Measurements from ENCODE around the gene STARD3.

The STARD3 gene

DNA sequence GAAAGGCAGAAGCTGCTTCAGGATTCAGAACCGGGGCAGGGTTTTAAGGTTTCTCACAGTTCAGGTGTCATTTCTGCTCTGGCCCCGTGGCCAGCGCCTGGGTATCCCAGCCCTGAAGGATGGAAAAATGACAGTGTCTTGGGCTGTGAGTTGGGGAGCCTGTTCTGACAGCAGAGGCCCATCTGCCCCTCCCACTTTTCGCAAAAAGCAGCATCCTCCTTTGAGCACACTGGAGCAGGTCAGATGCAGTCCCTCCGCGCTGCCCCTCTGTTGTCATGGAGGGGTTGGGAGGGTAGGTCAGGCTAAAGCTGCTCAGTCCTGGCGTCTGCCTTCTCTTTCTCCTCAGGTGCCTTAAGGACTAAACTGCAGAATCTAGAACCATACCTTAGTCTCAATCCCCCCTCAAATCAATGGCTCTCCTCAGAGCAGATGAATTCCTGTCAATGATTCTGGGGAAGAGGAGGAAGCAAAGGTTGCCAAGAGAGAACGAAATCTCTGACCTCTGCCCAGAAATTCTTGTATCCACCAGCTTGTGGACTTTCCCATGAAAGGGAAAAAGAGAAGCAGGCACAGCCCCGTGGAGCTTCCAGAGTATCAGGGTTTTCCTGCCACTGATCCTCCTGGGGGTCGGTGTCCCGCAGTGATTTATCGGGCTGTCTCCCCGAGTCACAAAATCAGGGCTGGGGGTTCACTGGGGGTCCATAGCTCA, 36.5 kb upstream of the STARD3 start:
- CTCF ChIA-PET = interaction anchor here (1.0 to 1.1 kb wide), 2 partner anchors 21 to 24 kb away, joined by 3 to 7 read pairs; no protein-coding TSS in a partner anchor
- DNase-seq = no peak
- H3K27me3 Mint-ChIP-seq = peaks cover 100% of the 10 kb centered on the region
- H3K4me1 Mint-ChIP-seq = peaks cover 22% of the 10 kb centered on the region
- H3K27ac Mint-ChIP-seq = no peak overlapping the region
- no peaks in the 10 kb centered on the region for H3K9me3 Mint-ChIP-seq
- no peak overlapping the region for H3K4me3 Mint-ChIP-seq
- no peaks in the 10 kb centered on the region for H3K36me3 Mint-ChIP-seq

DNA sequence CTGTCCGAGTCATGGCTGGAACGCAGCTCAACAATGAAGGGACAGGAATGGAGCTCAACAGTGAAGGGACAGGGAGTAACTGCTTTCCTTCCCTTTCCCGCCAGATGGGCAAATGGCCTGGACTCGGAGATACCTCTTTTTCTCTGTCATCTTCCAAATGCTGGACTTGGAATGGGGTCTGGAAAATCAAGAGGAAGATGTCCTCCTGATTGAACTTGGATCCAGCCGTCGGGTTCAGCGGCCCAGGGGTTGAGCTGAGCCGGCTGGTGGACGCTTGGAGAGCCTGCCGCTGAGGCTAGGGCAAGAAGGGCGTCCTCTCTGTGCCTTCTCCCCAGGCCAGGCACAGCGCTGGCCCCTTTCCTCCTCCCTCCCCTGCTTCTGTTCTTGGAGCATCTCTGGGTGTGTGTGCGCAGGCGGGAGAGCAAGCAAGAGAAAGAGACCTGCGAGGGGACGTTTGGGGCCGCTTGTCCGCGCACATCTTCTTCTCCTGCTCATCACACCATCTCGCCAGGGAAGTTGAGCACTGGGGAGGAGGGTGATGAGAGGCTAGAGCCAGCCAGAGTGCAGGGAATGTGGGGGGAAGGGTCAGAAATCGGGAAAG, 35.8 kb upstream of the STARD3 start:
- H3K4me3 Mint-ChIP-seq = no peak overlapping the region
- H3K27ac Mint-ChIP-seq = peak overlapping the region; percentile 16
- no peaks in the 10 kb centered on the region for H3K9me3 Mint-ChIP-seq
- no peaks in the 10 kb centered on the region for H3K36me3 Mint-ChIP-seq
- peaks cover 24% of the 10 kb centered on the region for H3K4me1 Mint-ChIP-seq
- peaks cover 100% of the 10 kb centered on the region for H3K27me3 Mint-ChIP-seq
- CTCF ChIA-PET = interaction anchor here (1.0 to 1.1 kb wide), 2 partner anchors 21 to 23 kb away, joined by 3 to 7 read pairs; no protein-coding TSS in a partner anchor
- no peak for DNase-seq

DNA sequence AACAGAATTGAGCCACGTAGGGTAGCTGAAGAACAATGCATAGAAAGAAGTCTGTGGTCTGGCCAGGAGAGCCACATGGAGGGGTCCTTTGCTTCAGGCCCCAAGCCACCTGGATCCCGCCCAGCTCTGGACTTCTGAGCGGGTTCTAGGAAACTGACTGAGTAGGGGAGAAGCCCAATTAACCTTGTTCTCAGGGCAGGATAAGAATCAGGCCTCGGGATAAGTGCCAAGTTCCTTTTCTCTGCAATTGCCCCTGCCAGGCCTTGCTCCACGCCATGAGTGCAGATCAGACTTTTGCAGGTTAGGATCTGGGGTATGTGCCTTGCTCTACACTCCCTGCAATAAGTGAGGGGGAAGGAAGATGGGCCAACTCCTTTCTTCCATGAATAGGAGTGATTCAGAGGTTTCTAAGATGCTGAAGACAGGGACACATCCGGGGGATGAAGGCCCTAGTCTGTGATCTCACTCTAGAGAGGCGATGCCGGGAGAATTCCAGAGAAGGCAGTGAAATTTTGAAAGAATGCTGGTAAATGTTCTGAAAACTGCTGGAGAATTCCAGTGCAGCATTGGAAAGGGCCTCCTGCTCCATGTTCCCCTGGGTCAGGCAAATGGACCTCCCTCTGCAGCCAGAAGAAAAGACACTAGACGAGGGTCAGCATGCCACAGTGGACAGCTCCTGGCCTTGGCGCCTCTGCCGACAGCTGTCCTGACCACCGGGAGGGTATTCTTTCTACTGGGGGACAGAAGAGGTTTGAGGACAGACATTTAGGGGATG, 35.0 kb upstream of the STARD3 start:
- peaks cover 100% of the 10 kb centered on the region for H3K27me3 Mint-ChIP-seq
- CTCF ChIA-PET = interaction anchor here (0.9 kb wide), 1 partner anchor 19 kb away, joined by 3 read pairs; no protein-coding TSS in a partner anchor
- H3K4me3 Mint-ChIP-seq = no peak overlapping the region
- H3K36me3 Mint-ChIP-seq = no peaks in the 10 kb centered on the region
- no peak for DNase-seq
- H3K4me1 Mint-ChIP-seq = peaks cover 23% of the 10 kb centered on the region
- no peak overlapping the region for H3K27ac Mint-ChIP-seq
- no peaks in the 10 kb centered on the region for H3K9me3 Mint-ChIP-seq

DNA sequence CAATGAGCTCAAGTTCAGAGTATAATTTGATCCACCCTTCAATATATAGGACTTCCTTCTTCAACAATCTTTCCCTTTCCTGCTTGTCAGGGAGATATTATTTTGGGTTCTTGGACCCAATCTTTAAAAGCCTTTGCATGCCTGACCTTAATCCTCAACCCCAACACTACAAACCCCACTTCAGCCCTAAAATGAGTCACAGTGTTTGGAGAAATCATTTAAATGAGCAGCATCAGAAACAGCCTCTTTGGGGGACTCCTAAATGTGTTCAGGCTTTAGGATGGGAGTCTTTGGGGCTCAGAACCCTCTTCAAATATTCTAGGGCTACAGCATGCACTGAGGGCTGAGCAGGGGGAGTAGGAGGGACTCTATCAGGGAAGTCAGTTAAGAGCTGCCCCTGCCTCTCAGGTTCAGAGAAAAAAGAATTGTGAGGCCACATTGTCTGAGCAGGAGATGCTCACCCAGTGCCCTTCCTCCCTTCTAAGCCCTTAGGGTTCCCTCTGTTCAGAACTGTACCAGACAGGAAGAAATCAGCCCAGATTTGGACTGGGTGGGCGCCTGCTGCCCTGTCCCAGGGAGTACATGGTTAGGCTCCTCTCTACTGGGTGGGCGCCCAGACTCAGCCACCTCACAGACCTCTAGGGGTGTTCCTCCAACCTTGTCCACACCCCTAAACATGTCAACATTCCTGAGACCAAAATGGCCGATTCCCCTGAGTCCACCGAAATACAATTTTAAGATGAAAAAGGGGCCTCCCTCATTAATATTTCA, 34.2 kb upstream of the STARD3 start:
- H3K4me3 Mint-ChIP-seq = no peak overlapping the region
- H3K27me3 Mint-ChIP-seq = peaks cover 100% of the 10 kb centered on the region
- no peaks in the 10 kb centered on the region for H3K36me3 Mint-ChIP-seq
- peaks cover 25% of the 10 kb centered on the region for H3K4me1 Mint-ChIP-seq
- no peaks in the 10 kb centered on the region for H3K9me3 Mint-ChIP-seq
- no peak overlapping the region for H3K27ac Mint-ChIP-seq
- CTCF ChIA-PET = interaction anchor here (0.9 to 1.3 kb wide), 2 partner anchors 18 to 20 kb away, joined by 3 to 4 read pairs; no protein-coding TSS in a partner anchor
- DNase-seq = no peak

DNA sequence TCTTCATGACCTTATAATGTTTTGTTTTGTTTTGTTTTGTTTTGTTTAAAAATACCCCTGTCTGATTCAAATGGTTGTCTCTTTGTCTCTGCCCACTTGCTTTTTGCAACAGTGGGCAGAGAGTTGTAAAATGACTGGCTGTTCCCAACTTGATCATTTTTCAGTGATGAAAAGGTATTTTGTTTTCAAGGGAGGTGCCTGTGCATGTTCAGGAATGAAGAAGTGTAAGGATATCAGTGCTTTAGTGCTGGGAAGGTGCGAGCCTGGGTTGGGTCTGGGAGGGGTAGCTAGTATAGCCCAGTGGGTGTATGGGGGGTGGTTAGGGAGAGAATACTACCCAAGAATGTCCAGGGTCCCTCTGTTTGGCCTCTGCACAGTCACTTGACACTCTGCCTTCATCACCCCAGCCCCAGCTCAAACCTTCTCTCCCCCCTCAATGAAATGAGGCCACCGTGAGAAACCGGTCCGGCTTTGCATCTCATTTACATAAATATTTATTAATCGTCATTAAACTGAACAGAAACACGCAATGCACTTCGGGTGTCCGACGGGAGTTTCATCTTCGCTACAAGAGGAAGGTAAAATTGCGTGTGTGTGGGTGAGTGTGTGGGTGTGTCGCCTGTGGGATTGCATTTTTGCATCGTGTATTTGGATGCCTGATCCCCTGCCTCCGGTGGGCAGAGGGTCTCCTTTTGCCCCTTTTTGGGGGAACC, 33.5 kb upstream of the STARD3 start:
- Mint-ChIP-seq H3K4me3 (no peak overlapping the region), H3K4me1 (peaks cover 22% of the 10 kb centered on the region), H3K36me3 (no peaks in the 10 kb centered on the region), H3K9me3 (no peaks in the 10 kb centered on the region), H3K27ac (no peak overlapping the region), H3K27me3 (peaks cover 100% of the 10 kb centered on the region)
- CTCF ChIA-PET = interaction anchor here (1.0 to 1.3 kb wide), 2 partner anchors 17 to 19 kb away, joined by 3 to 4 read pairs; no protein-coding TSS in a partner anchor
- no peak for DNase-seq

DNA sequence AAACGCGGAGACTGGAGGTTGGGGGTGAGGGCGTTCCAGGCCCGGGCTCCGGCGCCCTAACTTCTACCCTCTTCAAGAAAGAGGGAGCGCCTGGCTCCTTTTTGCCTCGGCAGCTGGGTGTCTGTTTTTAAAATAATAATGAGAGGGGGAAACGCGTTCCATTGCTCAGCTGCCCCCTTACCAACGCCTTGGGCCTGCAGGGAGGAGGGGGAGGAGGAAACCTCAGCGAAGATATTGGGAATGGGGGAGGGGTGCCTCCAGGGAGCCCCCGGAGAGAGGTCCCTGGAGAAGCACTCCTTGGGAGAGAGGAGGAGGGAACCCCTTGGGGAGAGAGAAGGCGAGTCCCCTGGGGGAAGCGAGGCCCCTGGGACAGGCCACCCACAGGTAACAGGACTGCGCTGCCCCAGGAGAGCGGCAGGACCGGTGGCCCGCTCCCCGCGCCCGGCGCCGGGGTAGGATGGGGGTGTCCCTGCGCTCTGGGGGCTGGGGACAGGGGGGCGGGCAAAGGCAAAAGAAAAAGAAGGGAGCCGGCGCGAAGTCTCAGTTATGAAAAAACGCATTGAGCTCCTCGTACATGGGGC, 31.9 kb upstream of the STARD3 start:
- DNase-seq = no peak
- CTCF ChIA-PET = no interaction called here
- H3K4me1 Mint-ChIP-seq = peaks cover 20% of the 10 kb centered on the region
- no peaks in the 10 kb centered on the region for H3K9me3 Mint-ChIP-seq
- H3K36me3 Mint-ChIP-seq = no peaks in the 10 kb centered on the region
- H3K27me3 Mint-ChIP-seq = peaks cover 100% of the 10 kb centered on the region
- H3K4me3 Mint-ChIP-seq = no peak overlapping the region
- H3K27ac Mint-ChIP-seq = peak overlapping the region; percentile 24

DNA sequence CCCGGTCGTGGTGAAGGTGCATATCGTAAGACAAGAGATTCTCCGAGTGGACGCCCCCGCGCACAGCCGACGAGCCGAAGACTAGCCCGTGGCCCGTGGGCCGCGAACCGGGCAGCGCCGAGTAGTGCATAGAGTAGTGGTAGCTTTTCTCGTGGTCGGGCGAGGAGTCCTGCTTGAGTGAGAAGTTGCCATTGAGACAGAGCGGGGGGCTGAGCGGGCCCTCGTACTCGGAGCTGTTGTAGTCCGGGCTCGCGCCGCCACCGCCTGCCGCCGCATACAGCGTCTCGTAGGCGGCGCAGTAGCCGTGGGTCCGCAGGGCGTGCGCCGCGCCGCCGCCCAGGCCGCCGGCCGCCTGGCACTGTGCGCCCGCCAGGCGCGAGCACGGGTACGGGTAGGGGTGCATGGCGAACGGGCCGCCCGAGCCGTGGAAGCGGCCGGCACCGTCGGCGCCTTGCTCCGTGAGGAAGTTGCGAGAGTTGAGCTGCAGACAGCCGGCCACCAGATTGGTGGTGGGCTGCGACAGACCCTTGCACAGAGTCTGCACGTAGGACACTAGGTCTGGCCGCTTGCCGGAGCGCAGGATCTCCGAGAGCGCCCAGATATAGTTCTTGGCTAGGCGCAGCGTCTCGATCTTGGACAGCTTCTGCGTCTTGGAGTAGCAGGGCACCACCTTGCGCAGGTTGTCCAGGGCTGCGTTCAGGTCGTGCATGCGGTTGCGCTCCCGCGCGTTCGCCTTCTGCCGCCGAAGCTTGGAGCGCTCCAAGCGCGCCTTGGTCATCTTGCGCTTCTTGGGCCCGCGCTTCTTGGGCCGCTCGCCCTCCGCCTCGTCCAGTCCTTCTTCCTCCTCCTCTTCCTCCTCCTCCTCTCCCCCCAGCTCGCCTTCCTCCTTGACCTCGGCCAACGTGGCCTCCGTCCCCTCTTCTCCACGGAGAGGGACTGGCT, 31.2 kb upstream of the STARD3 start:
- CTCF ChIA-PET = interaction anchor here (0.6 kb wide), 1 partner anchor 452 kb away, joined by 3 read pairs; no protein-coding TSS in a partner anchor
- Mint-ChIP-seq H3K4me3 (no peak overlapping the region), H3K27me3 (peaks cover 99% of the 10 kb centered on the region), H3K36me3 (no peaks in the 10 kb centered on the region), H3K9me3 (no peaks in the 10 kb centered on the region), H3K4me1 (peaks cover 20% of the 10 kb centered on the region), H3K27ac (no peak overlapping the region)
- no peak for DNase-seq

DNA sequence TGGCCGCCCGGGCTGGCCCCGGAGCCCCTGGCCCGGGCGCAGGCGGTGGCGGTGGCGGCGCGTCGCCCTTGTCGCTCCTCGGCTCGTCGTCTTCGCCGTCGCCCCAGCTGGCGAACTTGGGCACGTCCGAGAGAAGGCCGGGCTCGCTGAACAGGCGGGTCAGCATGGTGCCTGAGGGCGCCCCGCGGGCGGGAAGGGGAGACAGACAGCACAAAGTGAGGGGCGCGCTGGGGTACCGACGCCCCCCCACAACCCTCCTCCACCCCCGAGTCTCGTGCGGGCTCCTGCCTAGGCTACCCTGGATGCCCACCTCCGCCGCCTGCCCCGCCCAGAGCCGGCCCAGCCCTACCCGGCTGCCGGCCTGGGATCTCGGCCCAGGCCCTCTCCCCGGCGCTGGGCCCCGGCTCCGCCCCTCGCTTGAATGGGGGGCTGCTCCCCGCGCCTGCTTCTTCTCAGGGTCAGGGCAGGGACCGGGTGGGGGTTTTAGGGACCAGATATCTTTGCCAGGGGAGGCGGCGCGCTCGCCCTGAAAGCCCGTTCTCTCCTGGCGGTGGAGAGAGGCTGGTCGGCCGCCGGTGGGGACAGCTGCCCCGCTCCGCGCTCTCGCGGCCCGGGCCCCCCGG, 30.4 kb upstream of the STARD3 start:
- H3K27ac Mint-ChIP-seq = peak overlapping the region; percentile 37
- no peak overlapping the region for H3K4me3 Mint-ChIP-seq
- H3K4me1 Mint-ChIP-seq = peaks cover 20% of the 10 kb centered on the region
- no peaks in the 10 kb centered on the region for H3K36me3 Mint-ChIP-seq
- H3K9me3 Mint-ChIP-seq = no peaks in the 10 kb centered on the region
- CTCF ChIA-PET = interaction anchor here (0.6 to 1.0 kb wide), 2 partner anchors 59 to 453 kb away, joined by 3 read pairs; no protein-coding TSS in a partner anchor
- peaks cover 99% of the 10 kb centered on the region for H3K27me3 Mint-ChIP-seq
- DNase-seq = no peak

DNA sequence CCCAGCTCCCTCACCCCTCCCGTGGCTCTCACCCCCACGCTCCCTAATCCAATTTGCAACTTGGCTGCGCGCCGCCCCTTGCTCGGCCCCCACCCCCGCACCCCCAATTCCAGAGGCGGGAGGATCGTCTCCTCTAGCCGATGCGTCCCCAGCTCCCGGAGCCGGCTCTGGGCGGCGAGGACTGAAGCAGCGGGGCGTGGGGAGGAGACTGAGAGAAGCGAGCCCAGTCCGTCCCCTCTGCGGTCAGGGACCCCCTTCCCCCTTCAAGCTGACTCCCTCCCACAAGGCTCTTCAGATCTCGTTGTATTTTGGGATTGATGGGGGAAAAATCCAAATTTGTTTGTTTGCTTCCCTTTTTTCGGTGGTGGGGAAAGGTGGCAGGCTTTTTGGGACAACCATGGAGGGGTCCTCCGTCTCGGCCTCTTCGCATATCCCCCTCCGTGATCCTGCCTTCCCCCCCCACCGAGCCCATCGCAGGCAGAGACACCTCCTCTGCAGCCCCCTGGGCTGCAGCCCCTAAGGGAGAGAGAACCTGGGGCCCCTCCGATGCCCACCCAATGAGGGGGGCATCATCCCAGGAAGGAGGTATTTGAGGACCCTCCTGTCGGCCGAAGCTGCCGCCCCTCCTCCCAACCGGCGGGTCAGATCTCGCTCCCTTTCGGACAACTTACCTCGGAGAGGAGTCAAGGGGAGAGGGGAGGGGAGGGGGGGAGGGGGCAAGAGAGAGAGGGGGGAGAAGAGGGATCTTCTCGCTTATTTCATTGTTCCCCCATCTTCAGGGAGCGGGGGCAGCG, 29.7 kb upstream of the STARD3 start:
- no peaks in the 10 kb centered on the region for H3K9me3 Mint-ChIP-seq
- peaks cover 99% of the 10 kb centered on the region for H3K27me3 Mint-ChIP-seq
- CTCF ChIA-PET = interaction anchor here (1.0 kb wide), 1 partner anchor 60 kb away, joined by 3 read pairs; no protein-coding TSS in a partner anchor
- no peak for DNase-seq
- peaks cover 20% of the 10 kb centered on the region for H3K4me1 Mint-ChIP-seq
- no peaks in the 10 kb centered on the region for H3K36me3 Mint-ChIP-seq
- H3K27ac Mint-ChIP-seq = no peak overlapping the region
- H3K4me3 Mint-ChIP-seq = no peak overlapping the region

DNA sequence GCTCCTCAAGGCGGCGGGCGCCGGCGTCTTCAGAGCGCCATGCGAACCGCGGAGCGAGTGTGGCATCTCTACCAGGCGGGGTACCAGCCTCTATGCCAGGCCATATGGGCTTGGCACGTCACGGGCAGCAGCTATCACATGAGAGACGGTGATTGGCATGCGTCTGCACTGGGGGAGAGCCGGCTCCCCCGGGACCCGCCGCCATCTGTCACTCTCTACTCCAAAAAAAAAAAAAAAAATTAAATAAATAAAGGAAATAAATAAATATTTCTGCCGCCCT, 29.2 kb upstream of the STARD3 start, which contains the start of gene NEUROD2:
Gene NEUROD2, minus strand, starts transcription at position 70 of the 280 bp plus-strand sequence. CDS start 1,321 bp downstream, outside the sequence.
- Mint-ChIP-seq H3K27ac (peak within 1 kb of the TSS; percentile 37), H3K9me3 (no peaks in the 10 kb centered on the region), H3K4me1 (peaks cover 20% of the 10 kb centered on the region), H3K4me3 (no peak within 1 kb of the TSS), H3K27me3 (peaks cover 96% of the 10 kb centered on the region), H3K36me3 (no peaks in the 10 kb centered on the region)
- no peak for DNase-seq
- CTCF ChIA-PET = no interaction called here

DNA sequence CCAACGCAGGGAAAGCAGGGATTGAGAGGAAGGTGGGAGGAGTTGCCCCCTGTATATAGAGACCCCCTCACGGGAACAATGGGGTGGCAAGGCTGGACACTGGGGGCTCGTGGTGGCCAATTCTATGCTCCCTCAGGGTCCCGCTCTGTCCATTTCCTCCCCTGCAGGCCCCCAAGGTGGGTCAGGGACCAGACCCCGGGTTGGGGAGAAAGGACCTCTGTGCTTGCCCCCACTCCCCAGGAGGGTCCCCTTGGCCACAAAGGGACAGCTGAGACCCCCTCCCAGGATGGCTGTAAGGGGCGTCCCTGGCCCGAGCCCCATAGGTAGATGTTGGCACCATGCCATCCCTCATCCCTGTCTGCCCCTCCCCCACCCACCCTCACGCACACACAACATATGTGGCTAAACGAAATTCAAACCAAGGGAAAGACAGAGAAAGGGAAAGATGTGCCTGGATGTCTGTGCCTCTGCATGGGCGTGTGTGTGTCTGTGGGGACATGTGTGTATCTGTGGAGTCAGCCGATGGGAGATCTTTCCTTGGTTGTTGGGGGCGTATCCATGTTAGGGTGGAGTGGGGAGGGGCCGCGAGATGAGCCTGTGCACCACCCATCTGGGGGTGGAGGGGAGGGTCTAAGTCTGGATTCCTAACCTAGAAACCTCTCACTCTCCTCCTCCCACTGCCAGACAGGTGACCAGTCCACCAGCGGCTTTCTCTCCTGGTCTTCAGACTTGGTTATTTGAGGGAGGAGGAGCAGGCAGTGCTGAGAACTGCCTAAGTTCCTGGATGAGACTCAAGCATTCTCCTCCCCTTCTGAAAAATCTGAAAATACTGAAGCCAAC, 28.6 kb upstream of the STARD3 start:
- H3K9me3 Mint-ChIP-seq = no peaks in the 10 kb centered on the region
- H3K36me3 Mint-ChIP-seq = no peaks in the 10 kb centered on the region
- CTCF ChIA-PET = interaction anchor here (1.5 kb wide), 1 partner anchor 13 kb away, joined by 4 read pairs; no protein-coding TSS in a partner anchor

More for the DNA sequence above, 28.6 kb upstream of the STARD3 start:
- peaks cover 17% of the 10 kb centered on the region for H3K4me1 Mint-ChIP-seq
- no peak overlapping the region for H3K4me3 Mint-ChIP-seq
- H3K27me3 Mint-ChIP-seq = peaks cover 96% of the 10 kb centered on the region
- DNase-seq = no peak
- no peak overlapping the region for H3K27ac Mint-ChIP-seq

Measured in activated naive CD4-positive, alpha-beta T cell treated with anti-CD3 and anti-CD28 coated beads, Interleukin-2, amount 10 ng/mL, durations not matched to agents 7 days and 5 days (primary cell).